HG03571 (cell line): ENCODE measurements around the gene SHMT2.

ENCODE experiments used
- ATAC-seq: cut with Tn5 transposase; IDR thresholded peaks from one replicate; pipeline ENCODE4 v1.9.1; 2021; ENCODE audit not compliant: unreplicated experiment

Gene SHMT2

GRCh38 chr12:57225680-57226210, 3.8 kb upstream of the SHMT2 start:
- ATAC-seq = no peak

- no peak for ATAC-seq
These were observed 2.8 kb upstream of the SHMT2 start for GRCh38 chr12:57226588-57227314.

GRCh38 chr12:57227315-57228115, 2.0 kb upstream of the SHMT2 start:
- no peak for ATAC-seq

GRCh38 chr12:57229046-57229633, 371 bp upstream of the SHMT2 start:
- no peak for ATAC-seq

- ATAC-seq = no peak
These were observed 1.1 kb downstream of the SHMT2 start for GRCh38 chr12:57230381-57231155.

GRCh38 chr12:57231276-57232021, 1.9 kb downstream of the SHMT2 start:
- ATAC-seq = no peak

GRCh38 chr12:57232156-57232756, 2.7 kb downstream of the SHMT2 start:
- no peak for ATAC-seq

- no peak for ATAC-seq
These were observed 4.1 kb downstream of the SHMT2 start for GRCh38 chr12:57233357-57234232.

GRCh38 chr12:57234233-57234570, 4.7 kb downstream of the SHMT2 start:
- no peak for ATAC-seq

GRCh38 chr12:57234571-57235016, 5.1 kb downstream of the SHMT2 start:
- ATAC-seq = no peak

- no peak for ATAC-seq
These were observed 5.7 kb downstream of the SHMT2 start for GRCh38 chr12:57235017-57235727.

GRCh38 chr12:57235728-57236131, 6.2 kb downstream of the SHMT2 start:
- no peak for ATAC-seq

- no peak for ATAC-seq
These were observed 6.9 kb downstream of the SHMT2 start for GRCh38 chr12:57236201-57236924.

- no peak for ATAC-seq
These were observed 7.5 kb downstream of the SHMT2 start for GRCh38 chr12:57236925-57237595.

GRCh38 chr12:57237596-57237931, 8.1 kb downstream of the SHMT2 start:
- ATAC-seq = no peak

GRCh38 chr12:57237932-57238853, 8.7 kb downstream of the SHMT2 start:
- ATAC-seq = no peak
